Astrocyte of the cerebellum (primary cell): ENCODE measurements around the gene RNF19B.

Experiments used
- DNase-seq: peaks from one replicate; pipeline ENCODE4 v3.0.0-alpha.2; 2011; ENCODE audit warnings: low read depth
- H3K4me3 ChIP-seq: 2 replicates; pipeline ENCODE4 v1.5.1; 2011; ENCODE audit warnings: mild to moderate bottlenecking, low read depth, low read length, moderate library complexity
- CTCF ChIP-seq: IDR thresholded peaks from 2 replicates; pipeline ENCODE4 v1.5.1; 2012; ENCODE audit warnings: low read length, low read depth, moderate library complexity, mild to moderate bottlenecking; ENCODE audit errors: missing control alignments
- in situ Hi-C: cut with HindIII; loops from 2 replicates; pipeline ENCODE4 v1.10.0; 2017; ENCODE audit warnings: low sequenced_read_pairs

RNF19B gene

GRCh38 chr1:32928285-32928684 is 36.3 kb downstream of the RNF19B start:
- in situ Hi-C loops: no loop called here
- TF ChIP-seq CTCF: no peak
- H3K4me3 ChIP-seq: no peak overlapping the region
- no peak for DNase-seq

GRCh38 chr1:32927441-32927840 is 37.2 kb downstream of the RNF19B start:
- DNase-seq: no peak
- H3K4me3 ChIP-seq: no peak overlapping the region
- no peak for TF ChIP-seq CTCF
- in situ Hi-C loops: no loop called here

GRCh38 chr1:32926562-32926961 is 38.0 kb downstream of the RNF19B start:
- no peak overlapping the region for H3K4me3 ChIP-seq
- in situ Hi-C loops: no loop called here
- DNase-seq: no peak
- TF ChIP-seq CTCF: no peak

GRCh38 chr1:32925403-32926162 is 39.0 kb downstream of the RNF19B start:
- in situ Hi-C loops: no loop called here
- no peak for DNase-seq
- no peak overlapping the region for H3K4me3 ChIP-seq
- no peak for TF ChIP-seq CTCF

- no peak for TF ChIP-seq CTCF
- no peak overlapping the region for H3K4me3 ChIP-seq
- no peak for DNase-seq
- in situ Hi-C loops: no loop called here
These were observed 39.7 kb downstream of the RNF19B start for GRCh38 chr1:32924881-32925344.

GRCh38 chr1:32920833-32921232 is 43.8 kb downstream of the RNF19B start:
- no peak for TF ChIP-seq CTCF
- DNase-seq: no peak
- H3K4me3 ChIP-seq: no peak overlapping the region
- in situ Hi-C loops: no loop called here
